WTC11 (cell line): Measurements from ENCODE around the gene MYLK2.

Source experiments
- CTCF ChIP-seq: fragments of 200-600 bp; IDR thresholded peaks from 2 replicates; pipeline ENCODE4 v1.8.0; 2022; ENCODE audit warnings: antibody characterized with exemption
- ETV6 ChIP-seq: sonication (generic); formaldehyde crosslinking; IDR thresholded peaks from 2 replicates; pipeline ENCODE4 v1.8.1; 2022; ENCODE audit warnings: mild to moderate bottlenecking, missing genetic modification reagents
- HMGA2 ChIP-seq: fragments of 250-450 bp; sonication (Bioruptor Pico); IDR thresholded peaks from 2 replicates; pipeline ENCODE4 v1.4.0; 2021; ENCODE audit warnings: mild to moderate bottlenecking, moderate library complexity

DNA sequence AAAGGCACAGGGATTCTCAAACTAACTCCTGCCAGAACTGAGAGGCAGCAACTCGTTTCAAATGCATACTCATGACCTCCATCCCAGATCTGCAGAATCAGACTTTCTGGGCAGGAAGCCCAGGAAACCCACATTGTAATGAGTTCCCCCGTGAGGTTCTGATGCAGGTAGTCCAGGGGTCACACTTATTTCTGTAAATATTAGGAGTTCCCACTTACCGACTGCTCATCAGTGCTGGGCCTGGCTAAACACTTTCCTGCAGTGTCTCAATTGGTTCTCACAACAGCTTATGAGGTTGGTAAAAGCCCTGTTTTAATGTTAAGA is 39.6 kb downstream of the MYLK2 start:
- TF ChIP-seq ETV6 (CRISPR knock-in tag) (no peak), HMGA2 (CRISPR knock-in tag) (no peak), CTCF (no peak)
